Measurements from ENCODE around the gene CISD1.

DNA sequence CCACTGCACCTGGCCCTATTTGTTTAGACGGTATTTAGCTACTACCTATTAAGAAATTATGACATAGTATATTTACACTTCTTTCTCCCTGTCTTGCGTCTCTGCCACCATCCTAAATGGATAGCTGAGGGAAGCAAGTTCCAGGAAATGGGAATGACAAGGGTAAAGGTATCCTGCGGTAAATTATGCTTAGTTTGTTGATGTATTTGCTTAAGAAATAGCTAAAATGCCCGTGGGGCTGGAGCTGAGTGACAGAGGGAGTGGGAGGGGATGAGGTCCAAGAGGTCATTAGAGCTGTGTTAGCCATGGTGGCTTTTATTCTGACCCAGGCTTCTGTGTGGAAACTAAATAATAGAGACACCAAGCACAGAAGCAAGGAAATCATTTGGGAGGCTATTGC is 36.9 kb downstream of the CISD1 start:
- TF ChIP-seq, protein P1, sequence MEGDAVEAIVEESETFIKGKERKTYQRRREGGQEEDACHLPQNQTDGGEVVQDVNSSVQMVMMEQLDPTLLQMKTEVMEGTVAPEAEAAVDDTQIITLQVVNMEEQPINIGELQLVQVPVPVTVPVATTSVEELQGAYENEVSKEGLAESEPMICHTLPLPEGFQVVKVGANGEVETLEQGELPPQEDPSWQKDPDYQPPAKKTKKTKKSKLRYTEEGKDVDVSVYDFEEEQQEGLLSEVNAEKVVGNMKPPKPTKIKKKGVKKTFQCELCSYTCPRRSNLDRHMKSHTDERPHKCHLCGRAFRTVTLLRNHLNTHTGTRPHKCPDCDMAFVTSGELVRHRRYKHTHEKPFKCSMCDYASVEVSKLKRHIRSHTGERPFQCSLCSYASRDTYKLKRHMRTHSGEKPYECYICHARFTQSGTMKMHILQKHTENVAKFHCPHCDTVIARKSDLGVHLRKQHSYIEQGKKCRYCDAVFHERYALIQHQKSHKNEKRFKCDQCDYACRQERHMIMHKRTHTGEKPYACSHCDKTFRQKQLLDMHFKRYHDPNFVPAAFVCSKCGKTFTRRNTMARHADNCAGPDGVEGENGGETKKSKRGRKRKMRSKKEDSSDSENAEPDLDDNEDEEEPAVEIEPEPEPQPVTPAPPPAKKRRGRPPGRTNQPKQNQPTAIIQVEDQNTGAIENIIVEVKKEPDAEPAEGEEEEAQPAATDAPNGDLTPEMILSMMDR (IDR thresholded peaks at IDR 0.05) = no peak
- no peak for TF ChIP-seq POLR2A (IDR thresholded peaks at IDR 0.05)

All from right lobe of liver (tissue), 4 donors.